ENCODE data around the gene MUC12. TPM values are rescaled to one million over a fixed set of nuclear protein-coding genes. Genes with fewer than 3 reads are reported as not detected.

Gene MUC12
- total and polyA plus RNA-seq, 2 of the 4 experiments (the other 2 are of a cell fraction), result 4.0 TPM; not detected in 1

- in situ Hi-C loops (cut with MboI; ENCODE audit: low sequenced_read_pairs) (no loop called here), intact Hi-C loops (cut with micrococcal nuclease) (no loop called here), dilution Hi-C loops (cut with HindIII; ENCODE audit: low sequenced_read_pairs, unreplicated experiment) (no loop called here)
- Histone ChIP-seq H4K5ac (ENCODE audit: low read depth, low read length) (no peak overlapping the region), H3K4me2 (ENCODE audit: low read depth, low read length) (no peak overlapping the region), H3K4me1 (ENCODE audit: control insufficient read depth, insufficient read depth, low read length) (no peaks in the 10 kb centered on the region), H2BK5ac (ENCODE audit: low read depth, low read length, poor library complexity, severe bottlenecking) (no peak overlapping the region), H3K9me1 (ENCODE audit: insufficient read depth, low read length) (no peaks in the 10 kb centered on the region), H2AK9ac (replicated peaks; ENCODE audit: low read depth, low read length, poor library complexity) (no peak overlapping the region), H3K56ac (ENCODE audit: extremely low read depth, insufficient read depth, low read length) (no peak overlapping the region), H3K27me3 (ENCODE audit: control insufficient read depth, insufficient read depth, low read length) (peaks cover 7% of the 10 kb centered on the region), H2AFZ (replicated peaks; ENCODE audit: low read length, poor library complexity) (no peak overlapping the region), H3K14ac (replicated peaks; ENCODE audit: low read depth, low read length) (no peak overlapping the region), H2AK5ac (ENCODE audit: low read depth, low read length) (no peak overlapping the region), H3K4ac (ENCODE audit: low read depth, low read length) (no peak overlapping the region), H3K36me3 (ENCODE audit: control insufficient read depth, insufficient read depth, low read length) (no peaks in the 10 kb centered on the region), H2BK20ac (ENCODE audit: low read depth, low read length) (no peak overlapping the region), H3K9me3 (ENCODE audit: control insufficient read depth, insufficient read depth, low read length) (no peaks in the 10 kb centered on the region), H3K9ac (ENCODE audit: low read depth, low read length) (no peak overlapping the region), H3K79me1 (ENCODE audit: low read depth in 1 of 2, low read length in 2 of 2) (no peaks in the 10 kb centered on the region), H2BK120ac (ENCODE audit: low read depth, low read length) (no peak overlapping the region), H3K4me3 (ENCODE audit: insufficient read depth, low read depth, low read length) (no peak overlapping the region), H4K8ac (ENCODE audit: low read depth in 2 of 2, low read length in 2 of 2) (no peak overlapping the region), H4K91ac (ENCODE audit: insufficient read depth, low read depth, low read length) (no peak overlapping the region), H2BK15ac (ENCODE audit: low read depth, low read length) (no peak overlapping the region), H3K23ac (ENCODE audit: low read depth, low read length) (no peak overlapping the region), H3K18ac (ENCODE audit: low read depth, low read length) (no peak overlapping the region), H4K20me1 (ENCODE audit: insufficient read depth, low read length) (no peaks in the 10 kb centered on the region), H3K27ac (ENCODE audit: insufficient read depth, low read length) (no peak overlapping the region)
- ATAC-seq (ENCODE audit: low read depth), result no peak
- no TSS peak for BruUV-seq (replicated peaks)
- TF ChIP-seq RFX5 (IDR thresholded peaks at IDR 0.05; ENCODE audit: low read depth, low read length), result no peak
- TF ChIP-seq BHLHE40 (IDR thresholded peaks at IDR 0.05; ENCODE audit: low read depth, low read length), result no peak
- no peak for TF ChIP-seq CHD1 (IDR thresholded peaks at IDR 0.05; ENCODE audit: low read depth, low read length)
- no peak for TF ChIP-seq MAFK (IDR thresholded peaks at IDR 0.05; ENCODE audit: low read depth, low read length)
- TF ChIP-seq, protein P1, sequence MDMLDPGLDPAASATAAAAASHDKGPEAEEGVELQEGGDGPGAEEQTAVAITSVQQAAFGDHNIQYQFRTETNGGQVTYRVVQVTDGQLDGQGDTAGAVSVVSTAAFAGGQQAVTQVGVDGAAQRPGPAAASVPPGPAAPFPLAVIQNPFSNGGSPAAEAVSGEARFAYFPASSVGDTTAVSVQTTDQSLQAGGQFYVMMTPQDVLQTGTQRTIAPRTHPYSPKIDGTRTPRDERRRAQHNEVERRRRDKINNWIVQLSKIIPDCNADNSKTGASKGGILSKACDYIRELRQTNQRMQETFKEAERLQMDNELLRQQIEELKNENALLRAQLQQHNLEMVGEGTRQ (IDR thresholded peaks at IDR 0.05; ENCODE audit: low read depth, low read length), result no peak
- TF ChIP-seq RCOR1 (IDR thresholded peaks at IDR 0.05; ENCODE audit: insufficient replicate concordance, low read length), result no peak
- no peak for TF ChIP-seq FOS (IDR thresholded peaks at IDR 0.05; ENCODE audit: low read depth, low read length)
- no peak for TF ChIP-seq POLR2A (IDR thresholded peaks at IDR 0.05; ENCODE audit: low read depth, low read length)
- TF ChIP-seq SMC3 (IDR thresholded peaks at IDR 0.05; ENCODE audit: low read depth, low read length), result no peak
- no peak for TF ChIP-seq RAD21 (IDR thresholded peaks at IDR 0.05; ENCODE audit: low read length)
- TF ChIP-seq ELK1 (IDR thresholded peaks at IDR 0.05; ENCODE audit: borderline replicate concordance, low read depth, low read length), result no peak
- no peak for TF ChIP-seq CTCF (conservative IDR thresholded peaks at IDR 0.05; ENCODE audit: low read depth, low read length)
- no peak for TF ChIP-seq MAZ (IDR thresholded peaks at IDR 0.05; ENCODE audit: borderline replicate concordance, low read depth, low read length)
- no peak for TF ChIP-seq NFE2L2 (IDR thresholded peaks at IDR 0.05; ENCODE audit: low read depth, low read length)
- TF ChIP-seq MXI1 (IDR thresholded peaks at IDR 0.05; ENCODE audit: borderline replicate concordance, low read depth, low read length), result no peak
- TF ChIP-seq CEBPB (IDR thresholded peaks at IDR 0.05; ENCODE audit: low read depth, low read length), result no peak
- no peak for DNase-seq
- ChIA-PET POLR2A (ENCODE audit: unreplicated experiment) (no interaction called here), CTCF (no interaction called here)
Observed at GRCh38 chr7:100921039-100921438, 48.3 kb upstream of the MUC12 start.

Data from IMR-90 (cell line).